Stomach (tissue), 4 donors: ENCODE results near the gene WNT11.

ENCODE experiments used
- EP300 ChIP-seq: sonication (generic); formaldehyde crosslinking; IDR thresholded peaks from one replicate; pipeline ENCODE4 v1.6.1; 2017; ENCODE audit warnings: antibody characterized with exemption
- POLR2A ChIP-seq, 4 donors: fragments of 450-650 bp; IDR thresholded peaks; one replicate each; pipeline ENCODE4 v1.6.1; 2016; ENCODE audit warnings: antibody characterized with exemption in 4 of 4, control low read depth in 2 of 4, mild to moderate bottlenecking in 1 of 4, moderate library complexity in 1 of 4
- POLR2AphosphoS5 ChIP-seq, 3 donors: sonication (generic); formaldehyde crosslinking; IDR thresholded peaks; one replicate each; pipeline ENCODE4 v1.6.1; 2016; ENCODE audit warnings: antibody characterized with exemption in 3 of 3
- TF ChIP-seq, protein P1 (sequence below), 7 experiments: fragments of 450-650 bp in 4 of 7; fragments of 200-600 bp in 3 of 7; sonication (generic) in 3 of 7; IDR thresholded peaks; one replicate each; pipeline ENCODE4 v1.5.1; 2016 to 2019; ENCODE audit warnings: antibody characterized with exemption in 7 of 7, control low read depth in 2 of 7, mild to moderate bottlenecking in 1 of 7

DNA sequence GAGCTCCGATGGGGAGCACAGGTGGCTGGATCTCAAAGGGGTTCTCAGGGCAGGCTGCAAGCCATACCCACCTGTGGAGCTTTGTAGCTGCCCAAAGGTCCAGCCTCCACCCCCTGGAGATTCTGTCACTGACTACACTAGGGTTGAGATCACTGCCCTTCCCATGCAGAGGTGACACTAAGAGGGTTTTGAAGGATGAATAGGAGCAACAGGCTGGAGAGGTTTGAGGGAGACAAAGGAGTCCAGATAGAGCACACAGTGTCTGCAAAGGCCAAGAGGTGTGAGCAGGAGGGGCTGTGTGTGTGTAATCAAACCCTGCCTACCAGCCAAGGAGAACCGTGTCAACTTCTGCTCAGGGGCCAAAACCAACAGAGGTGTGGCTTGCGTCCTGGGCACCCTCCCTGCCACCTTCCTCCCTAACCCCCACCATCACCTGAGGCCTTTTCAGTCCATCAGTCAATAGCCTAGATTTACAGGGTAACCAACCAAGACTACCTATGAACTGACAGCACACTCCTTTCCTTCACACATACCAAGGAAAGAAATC lies 43.0 kb upstream of the WNT11 start:
- TF ChIP-seq, protein P1, sequence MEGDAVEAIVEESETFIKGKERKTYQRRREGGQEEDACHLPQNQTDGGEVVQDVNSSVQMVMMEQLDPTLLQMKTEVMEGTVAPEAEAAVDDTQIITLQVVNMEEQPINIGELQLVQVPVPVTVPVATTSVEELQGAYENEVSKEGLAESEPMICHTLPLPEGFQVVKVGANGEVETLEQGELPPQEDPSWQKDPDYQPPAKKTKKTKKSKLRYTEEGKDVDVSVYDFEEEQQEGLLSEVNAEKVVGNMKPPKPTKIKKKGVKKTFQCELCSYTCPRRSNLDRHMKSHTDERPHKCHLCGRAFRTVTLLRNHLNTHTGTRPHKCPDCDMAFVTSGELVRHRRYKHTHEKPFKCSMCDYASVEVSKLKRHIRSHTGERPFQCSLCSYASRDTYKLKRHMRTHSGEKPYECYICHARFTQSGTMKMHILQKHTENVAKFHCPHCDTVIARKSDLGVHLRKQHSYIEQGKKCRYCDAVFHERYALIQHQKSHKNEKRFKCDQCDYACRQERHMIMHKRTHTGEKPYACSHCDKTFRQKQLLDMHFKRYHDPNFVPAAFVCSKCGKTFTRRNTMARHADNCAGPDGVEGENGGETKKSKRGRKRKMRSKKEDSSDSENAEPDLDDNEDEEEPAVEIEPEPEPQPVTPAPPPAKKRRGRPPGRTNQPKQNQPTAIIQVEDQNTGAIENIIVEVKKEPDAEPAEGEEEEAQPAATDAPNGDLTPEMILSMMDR (IDR thresholded peaks at IDR 0.05): no peak
- TF ChIP-seq POLR2A (IDR thresholded peaks at IDR 0.05) (no peak), POLR2AphosphoS5 (IDR thresholded peaks at IDR 0.05) (no peak), EP300 (no peak)
